ENCODE results near the gene BLTP3B. TPM values are rescaled to one million over a fixed set of nuclear protein-coding genes. Genes with fewer than 3 reads are reported as not detected.

The BLTP3B gene
- total RNA-seq, 1 donor from 2014 or later, result 19.3 TPM

- Mint-ChIP-seq H3K4me3 (no peak overlapping the region), H3K4me1 (peaks cover 6% of the 10 kb centered on the region), H3K27ac (no peak overlapping the region), H3K27me3 (ENCODE audit: low read depth) (no peaks in the 10 kb centered on the region), H3K36me3 (peaks cover 26% of the 10 kb centered on the region), H3K9me3 (peaks cover 22% of the 10 kb centered on the region)
- TF ChIP-seq CTCF (IDR thresholded peaks at IDR 0.05; ENCODE audit: unreplicated experiment), result no peak
- no peak for DNase-seq (ENCODE audit: low spot score in 2 of 2, unreplicated experiment in 2 of 2)
Observed at GRCh38 chr12:100120355-100120754, 22.3 kb downstream of the BLTP3B start.

- Mint-ChIP-seq H3K27ac (no peak overlapping the region), H3K36me3 (peaks cover 21% of the 10 kb centered on the region), H3K4me1 (peaks cover 9% of the 10 kb centered on the region), H3K9me3 (peaks cover 17% of the 10 kb centered on the region), H3K4me3 (no peak overlapping the region), H3K27me3 (ENCODE audit: low read depth) (no peaks in the 10 kb centered on the region)
- no peak for DNase-seq (ENCODE audit: low spot score in 2 of 2, unreplicated experiment in 2 of 2)
- TF ChIP-seq CTCF (IDR thresholded peaks at IDR 0.05; ENCODE audit: unreplicated experiment), result no peak
Observed at GRCh38 chr12:100115291-100115690, 27.4 kb downstream of the BLTP3B start.

GRCh38 chr12:100114574-100114973, 28.1 kb downstream of the BLTP3B start:
- H3K4me1 Mint-ChIP-seq, result peaks cover 9% of the 10 kb centered on the region
- H3K36me3 Mint-ChIP-seq, result peaks cover 18% of the 10 kb centered on the region
- H3K4me3 Mint-ChIP-seq, result no peak overlapping the region
- no peak for TF ChIP-seq CTCF (IDR thresholded peaks at IDR 0.05; ENCODE audit: unreplicated experiment)
- H3K27ac Mint-ChIP-seq, result no peak overlapping the region
- H3K27me3 Mint-ChIP-seq (ENCODE audit: low read depth), result no peaks in the 10 kb centered on the region
- no peak for DNase-seq (ENCODE audit: low spot score in 2 of 2, unreplicated experiment in 2 of 2)
- H3K9me3 Mint-ChIP-seq, result peaks cover 15% of the 10 kb centered on the region

- peaks cover 14% of the 10 kb centered on the region for H3K9me3 Mint-ChIP-seq
- DNase-seq (ENCODE audit: low spot score in 2 of 2, unreplicated experiment in 2 of 2), result no peak
- no peak overlapping the region for H3K4me3 Mint-ChIP-seq
- peaks cover 25% of the 10 kb centered on the region for H3K36me3 Mint-ChIP-seq
- H3K27ac Mint-ChIP-seq, result no peak overlapping the region
- TF ChIP-seq CTCF (IDR thresholded peaks at IDR 0.05; ENCODE audit: unreplicated experiment), result no peak
- H3K27me3 Mint-ChIP-seq (ENCODE audit: low read depth), result no peaks in the 10 kb centered on the region
- H3K4me1 Mint-ChIP-seq, result peaks cover 9% of the 10 kb centered on the region
Observed at GRCh38 chr12:100110276-100110675, 32.4 kb downstream of the BLTP3B start.

- no peaks in the 10 kb centered on the region for H3K4me1 Mint-ChIP-seq
- no peak for DNase-seq (ENCODE audit: low spot score in 2 of 2, unreplicated experiment in 2 of 2)
- H3K9me3 Mint-ChIP-seq, result peaks cover 14% of the 10 kb centered on the region
- no peak overlapping the region for H3K4me3 Mint-ChIP-seq
- no peak overlapping the region for H3K27ac Mint-ChIP-seq
- peaks cover 28% of the 10 kb centered on the region for H3K36me3 Mint-ChIP-seq
- no peaks in the 10 kb centered on the region for H3K27me3 Mint-ChIP-seq (ENCODE audit: low read depth)
- no peak for TF ChIP-seq CTCF (IDR thresholded peaks at IDR 0.05; ENCODE audit: unreplicated experiment)
Observed at GRCh38 chr12:100106861-100107260, 35.8 kb downstream of the BLTP3B start.

- Mint-ChIP-seq H3K36me3 (peaks cover 28% of the 10 kb centered on the region), H3K27ac (no peak overlapping the region), H3K4me1 (no peaks in the 10 kb centered on the region), H3K27me3 (ENCODE audit: low read depth) (no peaks in the 10 kb centered on the region), H3K4me3 (no peak overlapping the region), H3K9me3 (peaks cover 14% of the 10 kb centered on the region)
- no peak for DNase-seq (ENCODE audit: low spot score in 2 of 2, unreplicated experiment in 2 of 2)
- TF ChIP-seq CTCF (IDR thresholded peaks at IDR 0.05; ENCODE audit: unreplicated experiment), result no peak
Observed at GRCh38 chr12:100105661-100106060, 37.0 kb downstream of the BLTP3B start.
